Caco-2 (cell line): Measurements from ENCODE around the gene VPS33B. TPM values are rescaled to one million over a fixed set of nuclear protein-coding genes. Genes with fewer than 3 reads are reported as not detected.

Experiments
- BruUV-seq: library from RNA; stranded (reverse); fragments of 400-500 nt; replicated peaks from 2 replicates; lab custom pipeline; 2021; lab: Mats Ljungman, UMichigan
- CTCF ChIA-PET: fragments of 300-600 bp; sonication (Branson Sonifier 250); formaldehyde crosslinking; loops from one replicate; lab custom pipeline; 2022; ENCODE audit warnings: antibody characterized with exemption; lab: Charles Lee
- POLR2A ChIA-PET: fragments of 300-600 bp; sonication (Branson Sonifier 250); formaldehyde crosslinking; loops from one replicate; lab custom pipeline; 2022; ENCODE audit warnings: antibody characterized with exemption; lab: Charles Lee
- DNase-seq, 2 experiments: peaks; one replicate each; pipeline versions ENCODE4 v3.0.0 to v3.0.0-alpha.2; 2020 to 2022
- H3K27me3 ChIP-seq: replicated peaks from 2 replicates; pipeline ENCODE4 v1.6.0; 2011; ENCODE audit warnings: low read length; ENCODE audit not compliant: control insufficient read depth, insufficient read depth
- H3K36me3 ChIP-seq: 2 replicates; pipeline ENCODE4 v1.5.1; 2011; ENCODE audit warnings: low read length; ENCODE audit not compliant: control insufficient read depth, insufficient read depth
- H3K4me1 ChIP-seq: fragments of 250-450 bp; sonication (Bioruptor Pico); 2 replicates; pipeline ENCODE4 v1.5.1; 2020; ENCODE audit warnings: mild to moderate bottlenecking
- H3K4me3 ChIP-seq: 2 replicates; pipeline ENCODE4 v1.5.1; 2011; ENCODE audit warnings: low read depth, mild to moderate bottlenecking, control low read depth, low read length
- H3K9me3 ChIP-seq: fragments of 250-450 bp; sonication (Bioruptor Pico); 2 replicates; pipeline ENCODE4 v1.5.1; 2020; ENCODE audit warnings: mild to moderate bottlenecking, moderate library complexity
- H3K27ac Mint-ChIP-seq: one replicate; pipeline ENCODE4 v1.8.0; 2022; ENCODE audit warnings: mixed read lengths; ENCODE audit not compliant: unreplicated experiment
- H3K27me3 Mint-ChIP-seq: one replicate; pipeline ENCODE4 v1.8.0; 2022; ENCODE audit warnings: mixed read lengths; ENCODE audit not compliant: insufficient read depth, unreplicated experiment
- H3K36me3 Mint-ChIP-seq: one replicate; pipeline ENCODE4 v1.8.0; 2022; ENCODE audit warnings: mild to moderate bottlenecking, mixed read lengths; ENCODE audit not compliant: insufficient read depth, unreplicated experiment
- H3K4me1 Mint-ChIP-seq: one replicate; pipeline ENCODE4 v1.8.0; 2022; ENCODE audit warnings: low read depth, mixed read lengths; ENCODE audit not compliant: unreplicated experiment
- H3K4me3 Mint-ChIP-seq: one replicate; pipeline ENCODE4 v1.8.0; 2022; ENCODE audit warnings: mild to moderate bottlenecking, moderate library complexity, mixed read lengths; ENCODE audit not compliant: unreplicated experiment
- H3K9me3 Mint-ChIP-seq: one replicate; pipeline ENCODE4 v1.8.0; 2022; ENCODE audit warnings: mixed read lengths; ENCODE audit not compliant: unreplicated experiment
- CTCF ChIP-seq, 2 experiments: fragments of 200-600 bp in 1 of 2; IDR thresholded peaks; 1 replicate in 1 of 2; 2 replicates in 1 of 2; pipeline versions ENCODE4 v1.5.1 to v1.8.0; 2011 to 2022; ENCODE audit warnings: antibody characterized with exemption in 1 of 2, control low read depth in 1 of 2, inconsistent platforms in 1 of 2, low read depth in 1 of 2, low read length in 1 of 2, mild to moderate bottlenecking in 1 of 2, moderate library complexity in 1 of 2; ENCODE audit not compliant: insufficient read depth in 1 of 2, severe bottlenecking in 1 of 2, unreplicated experiment in 1 of 2
- intact Hi-C: fragments of 100-400 bp; cut with micrococcal nuclease; formaldehyde crosslinking; loops from one replicate; pipeline ENCODE4 v1.10.0; 2022; ENCODE audit not compliant: unreplicated experiment
- total RNA-seq: library from RNA; stranded (reverse); gene quantifications from 2 replicates; pipeline ENCODE4 v1.2.3, GENCODE V29; 2022

VPS33B gene
- total RNA-seq, 1 experiment from 2014 or later = 13.7 TPM

GRCh38 chr15:90956274-90957030, 65.9 kb downstream of the VPS33B start:
- CTCF ChIA-PET = interaction anchor here (0.6 to 2.5 kb wide), 2 partner anchors 25 to 93 kb away, joined by 3 to 12 read pairs; partner anchors contain the start of gene HDDC3
- Mint-ChIP-seq H3K27me3 (no peaks in the 10 kb centered on the region), H3K4me1 (peaks cover 16% of the 10 kb centered on the region), H3K36me3 (peaks cover 60% of the 10 kb centered on the region), H3K9me3 (no peaks in the 10 kb centered on the region), H3K4me3 (peak overlapping the region; percentile 76), H3K27ac (peak overlapping the region; percentile 87)
- DNase-seq = no peak
- intact Hi-C loops = loop anchor here (5.0 kb wide), 1 partner anchor 36 kb away; the partner anchor contains the start of gene PRC1
- no TSS peak for BruUV-seq
- no peak for TF ChIP-seq CTCF (IDR thresholded peaks at IDR 0.05; ENCODE audit: insufficient read depth in 1 of 2, low read depth in 1 of 2, low read length in 1 of 2, severe bottlenecking in 1 of 2, unreplicated experiment in 1 of 2)
- POLR2A ChIA-PET = interaction anchor here (0.5 to 0.7 kb wide), 2 partner anchors 12 to 38 kb away, joined by 4 read pairs; partner anchors contain the start of gene PRC1
- Histone ChIP-seq H3K36me3 (peaks cover 1% of the 10 kb centered on the region), H3K9me3 (no peaks in the 10 kb centered on the region), H3K27me3 (no peaks in the 10 kb centered on the region), H3K4me3 (peak overlapping the region; percentile 99), H3K4me1 (peaks cover 4% of the 10 kb centered on the region)

GRCh38 chr15:90955624-90956273, 66.6 kb downstream of the VPS33B start:
- peak overlapping the region; percentile 87 for H3K27ac Mint-ChIP-seq

More at GRCh38 chr15:90955624-90956273, 66.6 kb downstream of the VPS33B start:
- intact Hi-C loops = loop anchor here (2.0 to 5.0 kb wide), 2 partner anchors 21 to 37 kb away; partner anchors contain the start of genes PRC1 and UNC45A
- Histone ChIP-seq H3K9me3 (no peaks in the 10 kb centered on the region), H3K36me3 (peaks cover 1% of the 10 kb centered on the region), H3K4me3 (peak overlapping the region; percentile 99), H3K4me1 (peaks cover 4% of the 10 kb centered on the region), H3K27me3 (no peaks in the 10 kb centered on the region)
- ChIA-PET CTCF (interaction anchor here (0.6 to 2.5 kb wide), 4 partner anchors 24 to 316 kb away, joined by 3 to 12 read pairs (median 3); partner anchors contain the start of gene HDDC3), POLR2A (interaction anchor here (0.5 to 0.7 kb wide), 2 partner anchors 13 to 39 kb away, joined by 4 read pairs; partner anchors contain the start of gene PRC1)
- H3K4me3 Mint-ChIP-seq = peak overlapping the region; percentile 76
- H3K4me1 Mint-ChIP-seq = peaks cover 9% of the 10 kb centered on the region
- H3K36me3 Mint-ChIP-seq = peaks cover 53% of the 10 kb centered on the region
- DNase-seq = no peak
- no peak for TF ChIP-seq CTCF (IDR thresholded peaks at IDR 0.05; ENCODE audit: insufficient read depth in 1 of 2, low read depth in 1 of 2, low read length in 1 of 2, severe bottlenecking in 1 of 2, unreplicated experiment in 1 of 2)
- TSS peak; percentile 62 for BruUV-seq
- no peaks in the 10 kb centered on the region for H3K27me3 Mint-ChIP-seq
- no peaks in the 10 kb centered on the region for H3K9me3 Mint-ChIP-seq
